Epithelial cell of esophagus (primary cell): ENCODE data around the gene AAGAB.
"Not testable (repeated sequence)": the region's sequence is repeated elsewhere in the genome, so short reads cannot be mapped to it uniquely, and the experiment has no call there.

Experiments used
- DNase-seq: peaks from one replicate; pipeline ENCODE4 v3.0.0; 2010; ENCODE audit warnings: low read depth
- H3K4me3 ChIP-seq: 2 replicates; pipeline ENCODE4 v1.5.1; 2011; ENCODE audit warnings: mild to moderate bottlenecking, low read length, control low read depth
- TF ChIP-seq, protein P1 (sequence below): IDR thresholded peaks from 2 replicates; pipeline ENCODE4 v1.5.1; 2011; ENCODE audit warnings: low read depth, mild to moderate bottlenecking, low read length, control low read depth, inconsistent platforms; ENCODE audit not compliant: insufficient read depth; ENCODE audit errors: missing control alignments

The AAGAB gene

DNA sequence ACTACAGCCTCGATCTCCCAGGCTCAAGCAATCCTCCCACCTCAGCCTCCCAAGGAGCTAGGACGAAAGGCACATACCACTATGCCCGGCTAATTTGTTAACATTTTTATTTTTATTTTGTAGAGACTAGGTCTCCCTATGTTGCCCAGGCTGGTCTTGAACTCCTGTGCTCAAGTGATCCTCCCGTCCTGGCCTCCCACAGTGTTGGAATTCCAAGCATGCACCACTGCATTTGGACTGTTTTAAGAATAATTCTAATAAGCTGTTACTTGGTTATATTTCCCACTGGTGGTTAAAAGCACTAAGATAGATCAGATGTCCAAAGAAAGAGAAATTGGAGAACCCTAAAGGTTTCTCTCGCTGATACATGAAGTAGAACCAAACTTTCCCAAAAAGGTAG is 3.1 kb downstream of the AAGAB start:
- no peak for DNase-seq
- TF ChIP-seq, protein P1, sequence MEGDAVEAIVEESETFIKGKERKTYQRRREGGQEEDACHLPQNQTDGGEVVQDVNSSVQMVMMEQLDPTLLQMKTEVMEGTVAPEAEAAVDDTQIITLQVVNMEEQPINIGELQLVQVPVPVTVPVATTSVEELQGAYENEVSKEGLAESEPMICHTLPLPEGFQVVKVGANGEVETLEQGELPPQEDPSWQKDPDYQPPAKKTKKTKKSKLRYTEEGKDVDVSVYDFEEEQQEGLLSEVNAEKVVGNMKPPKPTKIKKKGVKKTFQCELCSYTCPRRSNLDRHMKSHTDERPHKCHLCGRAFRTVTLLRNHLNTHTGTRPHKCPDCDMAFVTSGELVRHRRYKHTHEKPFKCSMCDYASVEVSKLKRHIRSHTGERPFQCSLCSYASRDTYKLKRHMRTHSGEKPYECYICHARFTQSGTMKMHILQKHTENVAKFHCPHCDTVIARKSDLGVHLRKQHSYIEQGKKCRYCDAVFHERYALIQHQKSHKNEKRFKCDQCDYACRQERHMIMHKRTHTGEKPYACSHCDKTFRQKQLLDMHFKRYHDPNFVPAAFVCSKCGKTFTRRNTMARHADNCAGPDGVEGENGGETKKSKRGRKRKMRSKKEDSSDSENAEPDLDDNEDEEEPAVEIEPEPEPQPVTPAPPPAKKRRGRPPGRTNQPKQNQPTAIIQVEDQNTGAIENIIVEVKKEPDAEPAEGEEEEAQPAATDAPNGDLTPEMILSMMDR: no peak
- H3K4me3 ChIP-seq: no peak overlapping the region

DNA sequence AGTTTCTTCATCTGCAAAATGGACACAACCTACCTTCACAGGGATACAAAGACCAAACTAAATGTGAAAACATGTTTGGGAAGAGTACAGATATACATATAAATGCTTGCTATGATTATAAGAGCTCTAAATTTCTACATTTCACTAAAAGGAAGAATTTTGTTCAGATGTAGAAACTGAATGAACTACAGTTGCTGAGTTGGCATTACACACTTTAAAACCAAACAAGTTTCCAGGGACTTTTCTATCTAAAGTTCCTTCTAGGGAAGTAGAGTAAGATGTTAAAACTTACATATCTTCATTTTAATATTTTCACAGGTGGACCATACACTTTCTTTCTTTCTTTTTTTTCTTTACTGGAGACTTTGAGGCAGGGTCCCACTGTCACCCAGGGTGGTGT is 4.6 kb downstream of the AAGAB start:
- TF ChIP-seq, protein P1: no peak
- no peak for DNase-seq
- H3K4me3 ChIP-seq: no peak overlapping the region

DNA sequence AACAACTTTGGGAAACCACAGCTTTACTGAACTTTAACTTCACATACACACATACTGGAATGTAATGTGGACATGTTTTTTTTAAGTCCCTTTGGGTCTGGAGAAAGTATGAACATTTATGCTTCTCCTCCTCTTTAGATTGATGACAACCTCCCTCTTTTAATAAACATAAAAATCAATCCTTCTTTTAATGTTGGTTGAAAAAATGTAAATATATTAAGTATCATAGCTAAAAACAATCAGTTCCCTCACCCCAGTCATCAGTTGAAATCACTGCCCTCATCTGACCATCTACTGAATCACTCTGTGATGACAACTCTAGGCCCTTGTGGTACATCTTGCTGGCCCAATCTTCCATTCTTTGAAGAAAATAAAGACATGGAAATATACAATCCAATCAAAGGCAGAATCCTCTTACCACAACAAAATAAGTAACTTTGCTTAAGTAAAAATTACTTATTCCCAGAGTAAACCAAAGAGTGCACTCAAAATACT is 6.4 kb downstream of the AAGAB start:
- H3K4me3 ChIP-seq: no peak overlapping the region
- no peak for DNase-seq
- TF ChIP-seq, protein P1: no peak

DNA sequence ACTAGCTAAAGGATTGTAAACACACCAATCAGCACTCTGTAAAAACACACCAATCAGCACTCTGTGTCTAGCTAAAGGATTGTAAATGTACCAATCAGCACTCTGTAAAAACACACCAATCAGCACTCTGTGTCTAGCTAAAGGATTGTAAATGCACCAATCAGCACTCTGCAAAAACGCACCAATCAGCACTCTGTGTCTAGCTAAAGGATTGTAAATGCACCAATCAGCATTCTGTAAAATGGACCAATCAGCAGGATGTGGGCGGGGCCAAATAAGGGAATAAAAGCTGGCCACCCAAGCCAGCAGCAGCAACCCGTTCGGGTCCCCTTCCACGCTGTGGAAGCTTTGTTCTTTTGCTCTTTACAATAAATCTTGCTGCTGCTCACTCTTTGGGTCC is 7.9 kb downstream of the AAGAB start:
- not testable (repeated sequence) for DNase-seq, H3K4me3 ChIP-seq

DNA sequence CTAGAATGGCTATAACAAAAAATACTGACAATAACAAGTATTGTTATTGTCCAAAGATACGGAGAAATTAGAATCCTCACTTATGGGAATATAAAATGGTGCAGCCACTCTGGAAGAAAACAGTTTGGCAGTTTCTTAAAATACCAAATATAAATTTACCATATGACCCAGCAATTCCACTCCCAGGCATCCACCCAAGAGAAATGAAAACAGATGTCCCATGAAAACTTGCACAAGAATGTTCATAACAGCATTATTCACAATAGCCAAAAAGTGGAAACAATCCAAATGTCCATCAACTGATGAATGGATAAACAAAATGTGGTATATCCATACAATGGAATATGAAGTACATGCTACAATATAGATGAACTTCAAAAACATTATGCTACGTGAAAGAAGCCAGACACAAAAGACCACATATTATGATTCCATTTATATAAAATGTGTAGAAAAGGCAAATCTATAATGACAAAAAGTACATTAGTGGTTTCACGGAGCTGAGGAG is 9.4 kb downstream of the AAGAB start:
- DNase-seq: no peak
- TF ChIP-seq, protein P1: no peak
- H3K4me3 ChIP-seq: no peak overlapping the region

DNA sequence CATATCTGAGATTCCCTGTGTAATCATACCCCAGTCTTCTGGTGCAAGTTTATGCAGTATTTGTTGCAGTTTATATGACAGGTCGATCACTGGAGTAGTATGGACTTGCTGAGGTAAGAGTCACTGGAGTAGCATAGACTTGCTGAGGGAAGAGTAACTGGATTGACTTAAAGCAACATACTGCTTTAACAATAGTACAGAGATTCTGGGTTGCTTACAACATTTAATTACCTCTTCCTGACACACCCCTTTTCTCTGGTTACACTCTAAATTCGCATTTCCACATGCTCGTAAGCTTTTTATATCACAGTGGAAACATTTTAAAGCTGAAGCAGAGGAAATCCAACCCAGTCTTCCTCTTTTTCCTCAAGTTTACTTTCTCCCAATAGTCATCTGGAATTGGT is 11.8 kb downstream of the AAGAB start:
- TF ChIP-seq, protein P1: no peak
- peak; percentile 64 for DNase-seq
- no peak overlapping the region for H3K4me3 ChIP-seq

DNA sequence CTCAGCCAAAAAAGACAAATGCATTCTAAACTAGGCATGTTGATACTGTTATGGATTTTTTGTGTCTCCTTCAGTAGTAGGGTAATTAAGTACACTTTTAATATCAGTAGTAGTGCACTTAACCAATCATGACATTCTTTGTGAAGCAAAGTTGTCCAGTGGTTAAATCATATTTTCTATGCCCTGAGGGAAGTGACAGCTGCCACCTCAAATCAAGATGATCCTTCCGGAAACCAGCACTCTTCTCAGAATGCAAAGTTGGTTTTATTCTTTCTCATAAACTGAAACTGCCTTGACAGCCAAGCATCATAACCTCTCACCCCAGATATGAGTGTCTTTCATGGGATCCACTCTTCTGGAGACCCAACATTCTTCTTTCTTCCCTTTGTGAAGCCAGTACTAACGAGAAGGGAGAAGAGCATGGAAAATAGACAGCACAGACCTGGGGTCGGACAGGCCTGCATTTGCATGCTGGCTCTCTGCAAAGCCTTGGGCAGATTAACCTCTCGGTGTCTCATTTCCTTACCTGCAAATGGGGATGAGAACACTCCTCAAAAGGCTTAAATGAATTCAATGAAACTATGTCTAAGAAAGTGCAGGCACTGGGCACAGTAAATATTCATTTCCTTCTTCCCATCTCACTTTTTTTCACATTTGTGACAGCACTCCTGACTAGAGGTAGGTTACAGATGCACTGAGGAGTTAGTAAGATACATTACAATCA is 13.2 kb downstream of the AAGAB start:
- TF ChIP-seq, protein P1: no peak
- no peak overlapping the region for H3K4me3 ChIP-seq
- DNase-seq: peak; percentile 25
